DOHH2 (cell line): ENCODE data around the gene NET1.

Experiments
- H3F3A ChIP-seq: fragments of 200-600 bp; sonication (generic), shearing (Covaris generic); 2 replicates; pipeline ENCODE4 v1.6.0; 2016; ENCODE audit warnings: antibody characterized with exemption, mild to moderate bottlenecking; ENCODE audit not compliant: control insufficient read depth, insufficient read depth
- H3K27ac ChIP-seq: fragments of 200-600 bp; sonication (generic); 2 replicates; pipeline ENCODE4 v1.5.1; 2014; ENCODE audit warnings: low read depth, mild to moderate bottlenecking, low read length, moderate library complexity
- H3K27me3 ChIP-seq: fragments of 200-600 bp; sonication (generic); 2 replicates; pipeline ENCODE4 v1.6.1; 2014; ENCODE audit warnings: mild to moderate bottlenecking, low read length, mixed read lengths; ENCODE audit not compliant: control insufficient read depth
- H3K36me3 ChIP-seq: fragments of 200-600 bp; sonication (generic); 2 replicates; pipeline ENCODE4 v1.6.1; 2014; ENCODE audit warnings: mild to moderate bottlenecking, low read length, moderate library complexity, mixed read lengths; ENCODE audit not compliant: control insufficient read depth
- H3K4me1 ChIP-seq: fragments of 200-600 bp; sonication (generic); 2 replicates; pipeline ENCODE4 v1.6.1; 2014; ENCODE audit warnings: mild to moderate bottlenecking, low read length, mixed read lengths; ENCODE audit not compliant: control insufficient read depth
- H3K4me2 ChIP-seq: fragments of 200-600 bp; sonication (generic); 2 replicates; pipeline ENCODE4 v1.6.0; 2014; ENCODE audit warnings: mild to moderate bottlenecking, low read length, moderate library complexity
- H3K4me3 ChIP-seq: fragments of 200-600 bp; sonication (generic); 2 replicates; pipeline ENCODE4 v1.5.1; 2014; ENCODE audit warnings: mild to moderate bottlenecking, low read length, mixed read lengths
- H3K79me2 ChIP-seq: fragments of 200-600 bp; sonication (generic); 2 replicates; pipeline ENCODE4 v1.6.1; 2014; ENCODE audit warnings: mild to moderate bottlenecking, low read length, mixed read lengths; ENCODE audit not compliant: control insufficient read depth
- H3K9me2 ChIP-seq: fragments of 200-600 bp; sonication (generic); replicated peaks from 2 replicates; pipeline ENCODE4 v1.6.1; 2014; ENCODE audit warnings: mild to moderate bottlenecking, low read length, mixed read lengths; ENCODE audit not compliant: control insufficient read depth
- H3K9me3 ChIP-seq: fragments of 200-600 bp; sonication (generic); 2 replicates; pipeline ENCODE4 v1.6.1; 2014; ENCODE audit warnings: antibody characterized with exemption, low read length, mixed read lengths; ENCODE audit not compliant: control insufficient read depth, insufficient read depth
- H4K20me1 ChIP-seq: fragments of 200-600 bp; sonication (generic); 2 replicates; pipeline ENCODE4 v1.6.0; 2014; ENCODE audit warnings: low read depth, mild to moderate bottlenecking, antibody characterized with exemption, low read length, moderate library complexity; ENCODE audit not compliant: control insufficient read depth, insufficient read depth
- EZH2phosphoT487 ChIP-seq: fragments of 200-600 bp; sonication (generic); IDR thresholded peaks from 2 replicates; pipeline ENCODE4 v1.6.1; 2017; ENCODE audit warnings: borderline replicate concordance, mild to moderate bottlenecking, antibody characterized with exemption, low read length, moderate library complexity, mixed read lengths
- TF ChIP-seq, protein P1 (sequence below): fragments of 200-600 bp; sonication (generic); IDR thresholded peaks from one replicate; pipeline ENCODE4 v1.5.1; 2014; ENCODE audit warnings: antibody characterized with exemption, mild to moderate bottlenecking, low read depth, low read length; ENCODE audit not compliant: poor library complexity, severe bottlenecking

NET1 gene

DNA sequence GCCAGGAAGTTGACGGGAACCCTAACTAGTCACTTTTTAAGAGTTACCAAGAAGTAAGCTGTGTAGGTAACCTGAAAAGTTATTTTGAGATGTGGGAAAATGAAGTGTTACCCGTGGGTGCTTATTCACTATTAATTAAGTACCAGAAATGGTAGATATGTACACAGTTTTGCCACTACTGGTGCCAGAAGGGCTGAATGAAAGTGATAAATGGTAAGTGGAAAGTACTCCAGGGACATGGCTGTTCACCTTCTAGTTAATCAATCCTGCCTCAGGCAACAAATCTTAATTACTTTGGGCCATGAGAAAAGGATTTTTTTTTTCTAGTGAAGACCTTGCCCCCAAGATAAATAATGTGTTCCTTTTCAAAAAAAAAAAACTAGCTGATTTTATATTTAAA is 15.8 kb downstream of the NET1 start:
- H3K4me3 ChIP-seq: no peak overlapping the region
- H3K27me3 ChIP-seq: no peaks in the 10 kb centered on the region
- TF ChIP-seq EZH2phosphoT487: no peak
- peaks cover 45% of the 10 kb centered on the region for H3K36me3 ChIP-seq
- H3K9me2 ChIP-seq: no peaks in the 10 kb centered on the region
- H4K20me1 ChIP-seq: no peaks in the 10 kb centered on the region
- H3F3A ChIP-seq: peaks cover 8% of the 10 kb centered on the region
- no peak overlapping the region for H3K4me2 ChIP-seq
- H3K9me3 ChIP-seq: no peaks in the 10 kb centered on the region
- no peaks in the 10 kb centered on the region for H3K4me1 ChIP-seq
- H3K27ac ChIP-seq: no peak overlapping the region
- peaks cover 33% of the 10 kb centered on the region for H3K79me2 ChIP-seq

DNA sequence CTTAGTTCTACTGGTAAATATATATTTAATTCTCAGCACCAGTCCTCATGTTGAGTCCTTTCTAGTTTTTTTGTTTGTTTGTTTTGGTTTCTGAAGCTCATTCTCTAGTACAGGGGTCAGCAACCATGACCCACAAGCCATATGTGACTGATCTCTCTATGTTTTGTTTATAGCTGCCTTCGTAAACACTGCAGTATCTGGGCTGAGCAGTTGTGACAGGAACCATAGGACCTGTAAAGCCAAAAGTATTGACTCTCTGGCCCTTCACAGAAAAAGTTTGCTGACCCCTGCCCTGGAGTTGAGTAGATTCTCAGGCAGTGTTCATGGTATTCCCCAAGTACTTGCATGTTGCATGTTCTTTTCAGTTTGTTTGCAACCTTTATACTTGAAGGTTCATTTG is 20.8 kb downstream of the NET1 start:
- Histone ChIP-seq H3K27me3 (no peaks in the 10 kb centered on the region), H4K20me1 (no peaks in the 10 kb centered on the region), H3K36me3 (peaks cover 32% of the 10 kb centered on the region), H3K4me2 (no peak overlapping the region), H3F3A (peaks cover 9% of the 10 kb centered on the region), H3K4me1 (no peaks in the 10 kb centered on the region), H3K79me2 (peaks cover 9% of the 10 kb centered on the region), H3K4me3 (no peak overlapping the region), H3K9me2 (no peaks in the 10 kb centered on the region), H3K27ac (no peak overlapping the region), H3K9me3 (no peaks in the 10 kb centered on the region)
- no peak for TF ChIP-seq EZH2phosphoT487
- TF ChIP-seq, protein P1, sequence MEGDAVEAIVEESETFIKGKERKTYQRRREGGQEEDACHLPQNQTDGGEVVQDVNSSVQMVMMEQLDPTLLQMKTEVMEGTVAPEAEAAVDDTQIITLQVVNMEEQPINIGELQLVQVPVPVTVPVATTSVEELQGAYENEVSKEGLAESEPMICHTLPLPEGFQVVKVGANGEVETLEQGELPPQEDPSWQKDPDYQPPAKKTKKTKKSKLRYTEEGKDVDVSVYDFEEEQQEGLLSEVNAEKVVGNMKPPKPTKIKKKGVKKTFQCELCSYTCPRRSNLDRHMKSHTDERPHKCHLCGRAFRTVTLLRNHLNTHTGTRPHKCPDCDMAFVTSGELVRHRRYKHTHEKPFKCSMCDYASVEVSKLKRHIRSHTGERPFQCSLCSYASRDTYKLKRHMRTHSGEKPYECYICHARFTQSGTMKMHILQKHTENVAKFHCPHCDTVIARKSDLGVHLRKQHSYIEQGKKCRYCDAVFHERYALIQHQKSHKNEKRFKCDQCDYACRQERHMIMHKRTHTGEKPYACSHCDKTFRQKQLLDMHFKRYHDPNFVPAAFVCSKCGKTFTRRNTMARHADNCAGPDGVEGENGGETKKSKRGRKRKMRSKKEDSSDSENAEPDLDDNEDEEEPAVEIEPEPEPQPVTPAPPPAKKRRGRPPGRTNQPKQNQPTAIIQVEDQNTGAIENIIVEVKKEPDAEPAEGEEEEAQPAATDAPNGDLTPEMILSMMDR: no peak

GRCh38 chr10:5434017-5434753 is 21.8 kb downstream of the NET1 start:
- Histone ChIP-seq H3K4me1 (no peaks in the 10 kb centered on the region), H3K27ac (no peak overlapping the region), H4K20me1 (no peaks in the 10 kb centered on the region), H3K4me3 (no peak overlapping the region), H3K4me2 (no peak overlapping the region), H3K27me3 (no peaks in the 10 kb centered on the region), H3F3A (peaks cover 9% of the 10 kb centered on the region), H3K79me2 (peaks cover 9% of the 10 kb centered on the region), H3K9me3 (no peaks in the 10 kb centered on the region), H3K36me3 (peaks cover 35% of the 10 kb centered on the region), H3K9me2 (no peaks in the 10 kb centered on the region)
- no peak for TF ChIP-seq EZH2phosphoT487
- TF ChIP-seq, protein P1: peak; percentile 65

DNA sequence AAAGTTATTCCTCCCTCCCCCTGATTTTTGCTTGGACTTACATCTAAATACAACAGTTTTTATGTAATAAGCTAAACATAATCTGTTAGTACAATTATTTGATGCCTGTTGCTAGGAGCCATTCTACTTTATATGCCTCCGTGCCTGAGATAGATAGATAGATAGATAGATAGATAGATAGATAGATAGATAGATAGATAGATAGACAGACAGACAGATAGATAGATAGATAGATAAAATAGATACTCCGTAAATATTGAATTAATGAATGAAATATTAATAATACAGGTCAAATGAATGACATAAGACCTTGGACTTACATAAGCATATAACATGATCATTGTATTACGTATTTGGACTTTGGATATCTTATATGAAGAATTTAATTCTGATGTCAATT is 23.0 kb downstream of the NET1 start:
- peaks cover 28% of the 10 kb centered on the region for H3K36me3 ChIP-seq
- no peaks in the 10 kb centered on the region for H3K9me2 ChIP-seq
- TF ChIP-seq EZH2phosphoT487: no peak
- TF ChIP-seq, protein P1: no peak
- no peak overlapping the region for H3K27ac ChIP-seq
- no peak overlapping the region for H3K4me3 ChIP-seq
- H3K4me1 ChIP-seq: no peaks in the 10 kb centered on the region
- peaks cover 6% of the 10 kb centered on the region for H3F3A ChIP-seq
- H3K9me3 ChIP-seq: no peaks in the 10 kb centered on the region
- H4K20me1 ChIP-seq: no peaks in the 10 kb centered on the region
- H3K27me3 ChIP-seq: no peaks in the 10 kb centered on the region
- H3K79me2 ChIP-seq: peaks cover 9% of the 10 kb centered on the region
- H3K4me2 ChIP-seq: no peak overlapping the region
